Neural cell (in vitro differentiated cells): Measurements from ENCODE around the gene ZP2.

Experiments used
- CTCF ChIP-seq: fragments of 450-650 bp; IDR thresholded peaks from 2 replicates; pipeline ENCODE4 v1.5.1; 2014; ENCODE audit warnings: antibody characterized with exemption, mild to moderate bottlenecking, moderate library complexity; ENCODE audit not compliant: poor library complexity, severe bottlenecking
- EP300 ChIP-seq: fragments of 450-650 bp; conservative IDR thresholded peaks from 2 replicates; pipeline ENCODE4 v1.6.1; 2014; ENCODE audit warnings: antibody characterized with exemption, mild to moderate bottlenecking, moderate library complexity; ENCODE audit not compliant: poor library complexity, severe bottlenecking
- EZH2 ChIP-seq: fragments of 200-600, 300-800 bp; shearing (Covaris generic), sonication (generic); IDR thresholded peaks from 2 replicates; pipeline ENCODE4 v1.6.1; 2014; ENCODE audit warnings: antibody characterized with exemption, low read length, borderline replicate concordance, mild to moderate bottlenecking; ENCODE audit not compliant: insufficient read depth, poor library complexity, severe bottlenecking
- POLR2AphosphoS5 ChIP-seq: IDR thresholded peaks from 2 replicates; pipeline ENCODE4 v1.6.1; 2012
- RAD21 ChIP-seq: fragments of 450-650 bp; conservative IDR thresholded peaks from 2 replicates; pipeline ENCODE4 v1.6.1; 2014; ENCODE audit warnings: antibody characterized with exemption, mild to moderate bottlenecking, moderate library complexity
- REST ChIP-seq: IDR thresholded peaks from 2 replicates; pipeline ENCODE4 v1.6.1; 2012; ENCODE audit warnings: borderline replicate concordance
- SMC3 ChIP-seq: fragments of 450-650 bp; conservative IDR thresholded peaks from 2 replicates; pipeline ENCODE4 v1.6.1; 2014; ENCODE audit warnings: antibody characterized with exemption, mild to moderate bottlenecking, moderate library complexity; ENCODE audit not compliant: poor library complexity
- TAF1 ChIP-seq: IDR thresholded peaks from 2 replicates; pipeline ENCODE4 v1.6.1; 2012; ENCODE audit warnings: low read depth

GRCh38 chr16:21250072-21250923 is 38.9 kb upstream of the ZP2 start:
- TF ChIP-seq REST (no peak), CTCF (no peak), TAF1 (no peak), EZH2 (no peak), EP300 (no peak), SMC3 (no peak), RAD21 (no peak), POLR2AphosphoS5 (no peak)
